ENCODE data around the gene THAP2.

GRCh38 chr12:71671311-71671710 is 7.2 kb downstream of the THAP2 start:
- TF ChIP-seq POLR2AphosphoS5 (IDR thresholded peaks at IDR 0.05; ENCODE audit: low read depth): no peak
- TF ChIP-seq CTCF (conservative IDR thresholded peaks at IDR 0.05; ENCODE audit: low read depth in 2 of 2): no peak
- no peak for TF ChIP-seq ETS1 (IDR thresholded peaks at IDR 0.05)

All from GM23338 (cell line).